Subcutaneous abdominal adipose tissue (tissue), 5 donors: ENCODE measurements around the gene PSTPIP2.

Source experiments
- H3K27ac ChIP-seq: one replicate; pipeline ENCODE4 v1.7.0; 2013; ENCODE audit warnings: low read depth, mild to moderate bottlenecking, inconsistent platforms, low read length, moderate library complexity
- H3K27me3 ChIP-seq, 5 donors: one replicate each; pipeline ENCODE4 v1.7.0; 2013; ENCODE audit warnings: low read length in 5 of 5, inconsistent platforms in 1 of 5; ENCODE audit not compliant: control insufficient read depth in 5 of 5, insufficient read depth in 4 of 5
- H3K36me3 ChIP-seq, 5 donors: one replicate each; pipeline ENCODE4 v1.7.0; 2013; ENCODE audit warnings: low read length in 5 of 5; ENCODE audit not compliant: control insufficient read depth in 5 of 5, insufficient read depth in 5 of 5
- H3K4me1 ChIP-seq, 5 donors: one replicate each; pipeline ENCODE4 v1.7.0; 2013; ENCODE audit warnings: low read length in 5 of 5, mild to moderate bottlenecking in 3 of 5, moderate library complexity in 1 of 5; ENCODE audit not compliant: control insufficient read depth in 5 of 5, insufficient read depth in 5 of 5
- H3K4me3 ChIP-seq, 5 donors: one replicate each; pipeline ENCODE4 v1.7.0; 2013; ENCODE audit warnings: low read length in 5 of 5, low read depth in 1 of 5
- H3K9ac ChIP-seq, 5 donors: one replicate each; pipeline ENCODE4 v1.7.0; 2013; ENCODE audit warnings: low read length in 5 of 5, mild to moderate bottlenecking in 4 of 5, moderate library complexity in 3 of 5
- H3K9me3 ChIP-seq, 5 donors: one replicate each; pipeline ENCODE4 v1.7.0; 2013; ENCODE audit warnings: low read length in 5 of 5; ENCODE audit not compliant: control insufficient read depth in 5 of 5
- donor health status: healthy.
- donor health status: healthy.
- donor health status: healthy.
- donor health status: healthy.
- donor health status: healthy.

The PSTPIP2 gene

DNA sequence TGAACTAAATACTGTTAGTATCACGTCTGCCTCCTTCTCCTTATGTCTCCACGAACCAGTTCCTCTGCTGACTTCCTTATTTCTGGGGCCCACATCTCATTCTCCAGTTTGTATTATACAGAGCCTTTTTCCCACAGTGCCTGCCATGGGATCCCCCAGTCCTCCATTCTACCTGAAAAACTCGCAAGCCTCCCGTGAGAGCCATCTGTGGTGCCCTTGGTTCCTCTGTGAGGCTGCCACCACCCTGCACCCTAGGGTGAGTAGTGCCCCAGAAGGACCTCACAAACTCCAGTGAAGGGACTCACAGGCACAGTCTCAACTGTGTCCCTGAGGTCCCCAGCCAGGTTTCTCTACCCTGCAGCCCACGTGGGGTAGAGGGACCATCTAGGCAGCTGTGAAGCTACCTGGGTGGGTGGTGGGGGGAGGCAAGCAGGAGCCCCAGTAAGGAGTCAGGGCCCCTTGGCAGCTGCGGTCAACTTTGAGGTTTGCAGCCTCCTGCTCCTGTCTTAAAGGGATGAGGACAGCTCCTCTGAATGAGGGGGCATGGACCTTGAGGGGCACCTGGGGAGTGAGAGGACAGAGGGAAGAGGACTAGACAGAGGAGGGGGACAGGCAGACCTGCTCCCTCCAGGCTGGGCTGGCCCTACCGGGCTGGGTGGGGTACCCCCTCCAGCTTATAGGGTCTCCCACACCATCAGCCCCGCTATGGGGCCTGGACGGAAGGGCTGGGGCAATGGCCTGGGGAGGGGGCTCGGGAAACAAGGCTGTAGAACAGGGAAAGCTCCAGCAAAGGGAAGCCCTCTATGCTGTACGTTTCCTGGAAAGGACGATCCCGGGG, 1.0 kb downstream of the PSTPIP2 start:
- H3K27ac ChIP-seq: no peak overlapping the region
- peaks cover 0 to 34% (median 30%) of the 10 kb centered on the region in 5 donors for H3K4me1 ChIP-seq
- no peaks in the 10 kb centered on the region for H3K27me3 ChIP-seq
- peak overlapping the region; percentile 63 to 89 (median 78) for H3K9ac ChIP-seq
- H3K36me3 ChIP-seq: no peaks in the 10 kb centered on the region
- H3K4me3 ChIP-seq: peak overlapping the region; percentile 59 to 82 (median 69)
- no peaks in the 10 kb centered on the region for H3K9me3 ChIP-seq

- no peak overlapping the region for H3K9ac ChIP-seq
- H3K27me3 ChIP-seq: no peaks in the 10 kb centered on the region
- H3K4me1 ChIP-seq: peaks cover 0 to 34% (median 30%) of the 10 kb centered on the region in 5 donors
- H3K4me3 ChIP-seq: no peak overlapping the region
- no peak overlapping the region for H3K27ac ChIP-seq
- H3K36me3 ChIP-seq: no peaks in the 10 kb centered on the region
- H3K9me3 ChIP-seq: no peaks in the 10 kb centered on the region
Measured at GRCh38 chr18:46070232-46070631, 1.8 kb downstream of the PSTPIP2 start.

DNA sequence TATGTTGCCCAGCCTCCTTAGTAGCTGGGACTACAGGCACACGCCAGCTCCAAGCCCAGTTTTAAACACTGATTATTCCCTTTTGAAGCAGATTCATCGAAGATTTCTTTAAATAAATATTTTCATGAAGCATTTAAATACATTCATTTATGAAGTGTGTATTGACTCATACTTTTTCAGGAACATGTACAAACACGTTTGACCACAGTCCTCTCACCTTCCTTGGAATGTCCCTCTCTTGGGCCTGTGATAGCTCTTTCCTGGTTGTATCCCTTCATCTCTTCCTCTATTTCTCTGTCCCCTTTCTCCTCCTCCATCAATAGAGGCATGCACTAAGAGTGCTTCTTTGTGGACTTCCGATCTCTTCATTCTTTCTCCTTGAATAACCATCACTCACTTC, 2.5 kb downstream of the PSTPIP2 start:
- Histone ChIP-seq H3K4me1 (peaks cover 0 to 34% (median 30%) of the 10 kb centered on the region in 5 donors), H3K27ac (no peak overlapping the region), H3K27me3 (no peaks in the 10 kb centered on the region), H3K4me3 (no peak overlapping the region), H3K9ac (no peak overlapping the region), H3K36me3 (no peaks in the 10 kb centered on the region), H3K9me3 (no peaks in the 10 kb centered on the region)

- Histone ChIP-seq H3K9ac (no peak overlapping the region), H3K36me3 (no peaks in the 10 kb centered on the region), H3K4me3 (no peak overlapping the region), H3K27me3 (no peaks in the 10 kb centered on the region), H3K4me1 (peaks cover 0 to 34% (median 30%) of the 10 kb centered on the region in 5 donors), H3K9me3 (no peaks in the 10 kb centered on the region), H3K27ac (no peak overlapping the region)
Measured at GRCh38 chr18:46068763-46069162, 3.3 kb downstream of the PSTPIP2 start.

- H3K9ac ChIP-seq: no peak overlapping the region
- H3K36me3 ChIP-seq: no peaks in the 10 kb centered on the region
- H3K4me1 ChIP-seq: peaks cover 0 to 30% (median 22%) of the 10 kb centered on the region in 5 donors
- no peak overlapping the region for H3K4me3 ChIP-seq
- no peak overlapping the region for H3K27ac ChIP-seq
- no peaks in the 10 kb centered on the region for H3K9me3 ChIP-seq
- H3K27me3 ChIP-seq: no peaks in the 10 kb centered on the region
Measured at GRCh38 chr18:46067438-46068007, 4.5 kb downstream of the PSTPIP2 start.

DNA sequence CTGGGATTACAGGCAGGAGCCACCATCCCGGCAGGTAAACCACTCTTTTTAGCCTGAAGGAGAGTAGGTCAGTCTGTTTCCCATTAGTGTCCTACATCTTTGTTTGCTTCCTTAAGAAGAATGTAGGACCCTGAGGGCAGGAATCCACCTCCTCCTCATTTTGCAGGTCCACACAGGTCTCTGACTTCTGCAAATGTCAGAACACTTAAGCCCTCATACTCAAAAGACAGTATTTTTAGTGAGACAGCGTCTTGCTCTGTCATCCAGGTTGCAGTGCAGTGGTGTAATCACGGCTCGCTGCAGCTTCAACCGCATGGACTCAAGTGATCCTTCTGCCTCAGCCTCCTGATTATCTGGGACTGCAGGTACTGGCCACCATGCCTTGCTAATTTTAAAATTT, 9.3 kb downstream of the PSTPIP2 start:
- no peaks in the 10 kb centered on the region for H3K36me3 ChIP-seq
- H3K27ac ChIP-seq: no peak overlapping the region
- H3K9ac ChIP-seq: no peak overlapping the region
- H3K9me3 ChIP-seq: no peaks in the 10 kb centered on the region
- no peaks in the 10 kb centered on the region for H3K4me1 ChIP-seq
- H3K27me3 ChIP-seq: no peaks in the 10 kb centered on the region
- no peak overlapping the region for H3K4me3 ChIP-seq

DNA sequence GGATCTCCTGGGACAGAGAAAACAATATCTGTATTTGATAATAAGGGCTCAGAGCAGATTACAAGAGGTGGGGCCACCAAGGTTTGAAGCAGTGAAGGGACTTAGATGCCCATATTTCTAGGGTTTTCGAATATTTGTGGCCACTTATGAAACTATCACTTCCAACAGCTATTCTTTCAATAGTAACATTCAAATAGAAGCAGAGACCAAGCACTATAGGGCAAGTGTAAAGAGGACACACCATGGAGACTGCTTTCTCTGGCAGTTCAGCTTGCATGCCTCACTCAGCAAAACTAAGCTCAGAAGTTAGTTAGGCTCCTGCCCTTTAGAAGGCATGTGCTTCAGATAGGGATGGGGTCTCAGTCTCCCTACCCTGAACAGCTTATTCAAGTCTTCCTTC, 10.3 kb downstream of the PSTPIP2 start:
- H3K27me3 ChIP-seq: no peaks in the 10 kb centered on the region
- no peaks in the 10 kb centered on the region for H3K9me3 ChIP-seq
- no peaks in the 10 kb centered on the region for H3K36me3 ChIP-seq
- no peak overlapping the region for H3K9ac ChIP-seq
- H3K4me1 ChIP-seq: no peaks in the 10 kb centered on the region
- no peak overlapping the region for H3K4me3 ChIP-seq
- no peak overlapping the region for H3K27ac ChIP-seq

- Histone ChIP-seq H3K27me3 (no peaks in the 10 kb centered on the region), H3K4me3 (no peak overlapping the region), H3K36me3 (no peaks in the 10 kb centered on the region), H3K27ac (no peak overlapping the region), H3K9me3 (no peaks in the 10 kb centered on the region), H3K9ac (no peak overlapping the region), H3K4me1 (no peaks in the 10 kb centered on the region)
Measured at GRCh38 chr18:46061387-46061786, 10.7 kb downstream of the PSTPIP2 start.

DNA sequence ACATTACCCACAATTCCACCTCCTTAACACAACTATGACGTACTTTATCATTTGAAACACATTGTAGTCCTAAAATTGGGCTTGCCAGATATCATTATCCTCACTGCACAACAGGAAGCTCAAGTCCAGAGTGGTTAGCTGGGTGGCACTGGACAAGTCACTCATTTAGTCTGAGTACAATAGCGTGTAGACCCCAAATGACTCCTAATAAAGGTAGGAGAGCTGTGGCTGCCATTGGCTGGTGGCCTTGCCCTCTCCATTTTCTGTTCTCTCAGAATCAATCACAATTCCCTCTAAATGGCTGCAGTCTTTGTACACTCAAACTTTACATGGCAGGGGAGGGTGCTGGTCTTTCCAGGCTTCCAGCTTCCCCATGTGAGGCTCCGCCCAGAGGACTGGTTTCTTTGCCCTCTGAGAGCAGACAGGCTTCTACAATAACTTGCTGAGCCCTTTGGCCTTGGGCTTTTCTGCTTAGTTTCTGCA, 11.7 kb downstream of the PSTPIP2 start:
- Histone ChIP-seq H3K9me3 (no peaks in the 10 kb centered on the region), H3K9ac (no peak overlapping the region), H3K27ac (no peak overlapping the region), H3K27me3 (no peaks in the 10 kb centered on the region), H3K36me3 (no peaks in the 10 kb centered on the region), H3K4me3 (no peak overlapping the region), H3K4me1 (no peaks in the 10 kb centered on the region)

DNA sequence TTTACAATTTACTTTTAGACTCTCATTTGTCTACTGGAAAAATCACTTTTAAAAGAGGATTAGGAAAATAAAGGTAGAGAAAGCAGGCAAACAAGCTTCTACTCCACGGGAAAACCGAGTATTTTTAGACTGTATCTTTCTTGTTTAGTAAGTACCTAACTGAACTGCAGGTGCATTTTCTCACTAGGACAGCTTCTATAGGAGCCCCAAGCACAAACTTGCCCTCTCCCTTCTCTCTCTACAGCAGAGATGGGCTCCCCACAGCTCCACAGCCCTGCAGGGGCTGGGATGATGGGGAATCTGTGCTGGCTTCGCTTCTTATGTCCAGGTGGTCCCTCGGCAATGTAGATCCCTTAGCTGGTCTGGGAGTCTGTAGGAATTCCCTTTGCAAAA, 16.2 kb downstream of the PSTPIP2 start:
- H3K27me3 ChIP-seq: no peaks in the 10 kb centered on the region
- no peaks in the 10 kb centered on the region for H3K36me3 ChIP-seq
- H3K9me3 ChIP-seq: no peaks in the 10 kb centered on the region
- no peak overlapping the region for H3K9ac ChIP-seq
- H3K27ac ChIP-seq: no peak overlapping the region
- H3K4me3 ChIP-seq: no peak overlapping the region
- peaks cover 0 to 8% (median 7%) of the 10 kb centered on the region in 5 donors for H3K4me1 ChIP-seq
